Measurements from ENCODE around the gene USP53.
"Not testable (repeated sequence)": the region's sequence is repeated elsewhere in the genome, so short reads cannot be mapped to it uniquely, and the experiment has no call there.

- not testable (repeated sequence) for TF ChIP-seq POLR2A, CTCF (IDR thresholded peaks at IDR 0.05)
Measured at GRCh38 chr4:119339895-119340294, 127.4 kb downstream of the USP53 start.
